Forelimb muscle (tissue), 1 donor: ENCODE results near the gene TACR1. TPM values are rescaled to one million over a fixed set of nuclear protein-coding genes. Genes with fewer than 3 reads are reported as not detected.

Source experiments
- DNase-seq: peaks from one replicate; pipeline ENCODE4 v3.0.0-alpha.2; 2013; ENCODE audit warnings: low read depth
- polyA plus RNA-seq: library from polyadenylated mRNA; unstranded; fragments of 120-200 nt; gene quantifications from one replicate; pipeline ENCODE4 v1.2.1, GENCODE V29; 2013; ENCODE audit not compliant: insufficient read length

The TACR1 gene
- polyA plus RNA-seq, 1 donor: 0.40 TPM

GRCh38 chr2:75022516-75022915, 176.8 kb downstream of the TACR1 start:
- no peak for DNase-seq

- no peak for DNase-seq
Measured at GRCh38 chr2:75021672-75022071, 177.6 kb downstream of the TACR1 start.

- DNase-seq: no peak
Measured at GRCh38 chr2:75020476-75020875, 178.8 kb downstream of the TACR1 start.

GRCh38 chr2:75019790-75020189, 179.5 kb downstream of the TACR1 start:
- no peak for DNase-seq

- DNase-seq: no peak
Measured at GRCh38 chr2:75018162-75018561, 181.2 kb downstream of the TACR1 start.

- no peak for DNase-seq
Measured at GRCh38 chr2:75012080-75012479, 187.2 kb downstream of the TACR1 start.

- no peak for DNase-seq
Measured at GRCh38 chr2:75010571-75010970, 188.7 kb downstream of the TACR1 start.

GRCh38 chr2:75007819-75008218, 191.5 kb downstream of the TACR1 start:
- DNase-seq: no peak

- DNase-seq: no peak
Measured at GRCh38 chr2:75007061-75007460, 192.3 kb downstream of the TACR1 start.

GRCh38 chr2:75006041-75006440, 193.3 kb downstream of the TACR1 start:
- DNase-seq: no peak

GRCh38 chr2:75003773-75004172, 195.5 kb downstream of the TACR1 start:
- no peak for DNase-seq

- DNase-seq: no peak
Measured at GRCh38 chr2:75003276-75003675, 196.0 kb downstream of the TACR1 start.

GRCh38 chr2:75002007-75002406, 197.3 kb downstream of the TACR1 start:
- DNase-seq: no peak

- DNase-seq: no peak
Measured at GRCh38 chr2:74999468-74999867, 199.9 kb downstream of the TACR1 start.

Other genes starting within 250 kb of the TACR1 start
- 49.5 TPM for gene POLE4, start 240.9 kb downstream of the TACR1 start, polyA plus RNA-seq